ENCODE measurements around the gene RELL1.

The RELL1 gene

DNA sequence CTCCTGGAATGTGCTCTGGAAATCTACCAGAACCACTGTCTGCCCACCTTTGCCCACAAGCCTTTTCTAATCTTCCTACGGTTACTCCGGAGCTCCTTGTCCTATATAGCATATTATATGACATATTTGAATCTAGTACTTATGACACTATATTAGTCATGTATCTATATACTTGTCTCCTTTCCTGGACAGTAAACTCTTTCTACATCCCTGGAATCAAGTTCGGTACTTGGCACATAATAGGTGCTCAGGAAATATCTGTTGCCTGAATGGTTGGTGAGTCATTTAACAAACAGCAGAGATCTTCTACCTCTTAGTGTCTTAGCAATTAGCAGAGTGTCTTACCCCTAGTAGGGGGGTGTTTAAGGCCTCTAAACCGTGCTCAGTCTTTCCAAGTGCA is 123.6 kb downstream of the RELL1 start:
- no peak for DNase-seq (ENCODE audit: extremely low read depth, low read depth)

DNA sequence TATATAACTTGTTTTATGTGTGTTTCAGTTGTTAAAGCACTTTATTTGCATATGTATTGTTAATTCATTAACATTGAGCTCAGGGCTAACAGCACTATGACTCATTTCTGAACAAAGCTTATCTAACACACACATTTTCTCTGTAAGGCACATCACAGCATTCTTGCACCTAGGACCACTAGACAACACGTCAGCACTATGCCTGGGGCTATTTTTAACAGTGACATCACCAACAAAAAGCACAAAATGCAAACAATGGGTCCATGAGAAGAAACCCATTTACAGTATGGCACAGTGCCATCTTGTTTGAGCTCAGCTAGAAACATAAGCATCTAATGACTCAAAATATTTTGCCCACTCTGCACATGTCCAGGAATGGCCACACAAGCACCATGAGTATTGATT is 124.4 kb downstream of the RELL1 start:
- H3K4me3 ChIP-seq (replicated peaks; ENCODE audit: low read depth, low read length) = no peak overlapping the region
- no peak for DNase-seq (ENCODE audit: extremely low read depth, low read depth)
- TF ChIP-seq, protein P1, sequence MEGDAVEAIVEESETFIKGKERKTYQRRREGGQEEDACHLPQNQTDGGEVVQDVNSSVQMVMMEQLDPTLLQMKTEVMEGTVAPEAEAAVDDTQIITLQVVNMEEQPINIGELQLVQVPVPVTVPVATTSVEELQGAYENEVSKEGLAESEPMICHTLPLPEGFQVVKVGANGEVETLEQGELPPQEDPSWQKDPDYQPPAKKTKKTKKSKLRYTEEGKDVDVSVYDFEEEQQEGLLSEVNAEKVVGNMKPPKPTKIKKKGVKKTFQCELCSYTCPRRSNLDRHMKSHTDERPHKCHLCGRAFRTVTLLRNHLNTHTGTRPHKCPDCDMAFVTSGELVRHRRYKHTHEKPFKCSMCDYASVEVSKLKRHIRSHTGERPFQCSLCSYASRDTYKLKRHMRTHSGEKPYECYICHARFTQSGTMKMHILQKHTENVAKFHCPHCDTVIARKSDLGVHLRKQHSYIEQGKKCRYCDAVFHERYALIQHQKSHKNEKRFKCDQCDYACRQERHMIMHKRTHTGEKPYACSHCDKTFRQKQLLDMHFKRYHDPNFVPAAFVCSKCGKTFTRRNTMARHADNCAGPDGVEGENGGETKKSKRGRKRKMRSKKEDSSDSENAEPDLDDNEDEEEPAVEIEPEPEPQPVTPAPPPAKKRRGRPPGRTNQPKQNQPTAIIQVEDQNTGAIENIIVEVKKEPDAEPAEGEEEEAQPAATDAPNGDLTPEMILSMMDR (IDR thresholded peaks at IDR 0.05; ENCODE audit: low read depth, low read length, missing control alignments) = no peak

More for the DNA sequence above, 123.6 kb downstream of the RELL1 start:
- TF ChIP-seq, protein P1 (IDR thresholded peaks at IDR 0.05; ENCODE audit: low read depth, low read length, missing control alignments) = no peak
- no peak overlapping the region for H3K4me3 ChIP-seq (replicated peaks; ENCODE audit: low read depth, low read length)

DNA sequence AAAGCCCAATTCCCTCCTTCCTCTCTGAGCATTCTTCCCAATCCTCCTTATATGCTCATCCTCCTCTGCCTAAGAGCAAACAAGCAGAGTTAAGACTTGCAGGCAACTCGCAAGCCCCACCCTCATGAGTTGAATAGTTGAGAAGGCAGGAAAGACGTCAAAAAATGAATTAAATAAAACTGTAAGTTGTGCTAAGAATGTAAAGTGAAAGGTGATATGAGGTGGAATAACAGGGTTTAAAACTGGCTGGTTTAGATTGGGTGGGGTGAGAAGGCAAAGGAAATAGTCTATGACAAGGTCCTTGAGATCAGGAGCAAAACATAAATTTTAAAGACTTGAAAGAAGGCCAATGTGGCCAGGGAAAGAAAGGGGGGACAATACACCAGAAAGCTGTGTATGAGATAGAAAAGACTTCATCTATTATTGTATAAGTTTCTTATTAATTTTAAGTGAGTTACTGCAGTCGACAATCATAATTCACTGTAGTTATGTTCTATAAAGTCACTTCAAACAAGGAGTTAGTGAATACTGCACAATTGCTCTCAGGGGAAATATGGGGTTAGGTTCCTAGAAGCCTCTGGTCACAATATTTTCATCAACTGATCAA is 124.9 kb downstream of the RELL1 start:
- TF ChIP-seq, protein P1 (IDR thresholded peaks at IDR 0.05; ENCODE audit: low read depth, low read length, missing control alignments) = no peak
- H3K4me3 ChIP-seq (replicated peaks; ENCODE audit: low read depth, low read length) = no peak overlapping the region
- no peak for DNase-seq (ENCODE audit: extremely low read depth, low read depth)
